ENCODE results near the gene TIE1.

The TIE1 gene

GRCh38 chr1:43331688-43332087 lies 30.9 kb downstream of the TIE1 start:
- Histone ChIP-seq H3K9ac (ENCODE audit: low read depth in 1 of 2, low read length in 2 of 2) (no peak overlapping the region), H3K27ac (ENCODE audit: low read depth in 2 of 2, low read length in 2 of 2) (no peak overlapping the region), H3K4me3 (ENCODE audit: low read length in 2 of 2) (no peak overlapping the region), H3K4me1 (ENCODE audit: control insufficient read depth in 2 of 2, insufficient read depth in 2 of 2, low read length in 2 of 2) (peaks cover 3 to 7% of the 10 kb centered on the region in 2 donors), H3K9me3 (ENCODE audit: control insufficient read depth in 2 of 2, low read length in 2 of 2) (no peaks in the 10 kb centered on the region), H3K27me3 (ENCODE audit: control insufficient read depth in 2 of 2, insufficient read depth in 2 of 2, low read length in 2 of 2) (no peaks in the 10 kb centered on the region), H3K36me3 (ENCODE audit: control insufficient read depth in 2 of 2, insufficient read depth in 2 of 2, low read length in 2 of 2) (no peaks in the 10 kb centered on the region)

GRCh38 chr1:43334453-43335205 lies 33.8 kb downstream of the TIE1 start:
- Histone ChIP-seq H3K9me3 (ENCODE audit: control insufficient read depth in 2 of 2, low read length in 2 of 2) (no peaks in the 10 kb centered on the region), H3K36me3 (ENCODE audit: control insufficient read depth in 2 of 2, insufficient read depth in 2 of 2, low read length in 2 of 2) (no peaks in the 10 kb centered on the region), H3K9ac (ENCODE audit: low read depth in 1 of 2, low read length in 2 of 2) (no peak overlapping the region), H3K4me1 (ENCODE audit: control insufficient read depth in 2 of 2, insufficient read depth in 2 of 2, low read length in 2 of 2) (peaks cover 3 to 7% of the 10 kb centered on the region in 2 donors), H3K27me3 (ENCODE audit: control insufficient read depth in 2 of 2, insufficient read depth in 2 of 2, low read length in 2 of 2) (no peaks in the 10 kb centered on the region), H3K27ac (ENCODE audit: low read depth in 2 of 2, low read length in 2 of 2) (no peak overlapping the region), H3K4me3 (ENCODE audit: low read length in 2 of 2) (no peak overlapping the region)

DNA sequence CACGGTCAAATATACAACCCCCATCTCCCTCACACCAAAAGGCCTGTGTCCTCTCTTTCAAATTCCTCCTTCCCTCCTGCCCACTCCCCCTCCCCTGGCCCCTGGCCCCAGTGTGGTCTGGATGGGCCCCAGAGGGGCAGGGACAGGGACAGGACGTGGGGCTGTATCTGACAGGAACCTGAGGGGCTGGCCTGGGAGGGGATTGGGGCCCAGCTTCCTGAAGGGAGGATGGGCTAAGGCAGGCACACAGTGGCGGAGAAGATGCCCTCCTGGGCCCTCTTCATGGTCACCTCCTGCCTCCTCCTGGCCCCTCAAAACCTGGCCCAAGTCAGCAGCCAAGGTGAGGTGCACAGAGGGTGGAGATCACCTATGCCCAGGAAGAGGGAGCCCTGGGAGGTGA lies 36.8 kb downstream of the TIE1 start, which contains the start of gene MPL:
TSS of gene MPL (plus strand) at position 231 of the 400 bp plus-strand sequence. CDS start at position 262, 31 bp downstream.
- H3K4me1 ChIP-seq (ENCODE audit: control insufficient read depth in 2 of 2, insufficient read depth in 2 of 2, low read length in 2 of 2) = no peaks in the 10 kb centered on the region
- H3K9me3 ChIP-seq (ENCODE audit: control insufficient read depth in 2 of 2, low read length in 2 of 2) = no peaks in the 10 kb centered on the region
- H3K27me3 ChIP-seq (ENCODE audit: control insufficient read depth in 2 of 2, insufficient read depth in 2 of 2, low read length in 2 of 2) = no peaks in the 10 kb centered on the region
- H3K36me3 ChIP-seq (ENCODE audit: control insufficient read depth in 2 of 2, insufficient read depth in 2 of 2, low read length in 2 of 2) = no peaks in the 10 kb centered on the region
- H3K4me3 ChIP-seq (ENCODE audit: low read length in 2 of 2) = no peak within 1 kb of the TSS
- no peak within 1 kb of the TSS for H3K27ac ChIP-seq (ENCODE audit: low read depth in 2 of 2, low read length in 2 of 2)
- no peak within 1 kb of the TSS for H3K9ac ChIP-seq (ENCODE audit: low read depth in 1 of 2, low read length in 2 of 2)

DNA sequence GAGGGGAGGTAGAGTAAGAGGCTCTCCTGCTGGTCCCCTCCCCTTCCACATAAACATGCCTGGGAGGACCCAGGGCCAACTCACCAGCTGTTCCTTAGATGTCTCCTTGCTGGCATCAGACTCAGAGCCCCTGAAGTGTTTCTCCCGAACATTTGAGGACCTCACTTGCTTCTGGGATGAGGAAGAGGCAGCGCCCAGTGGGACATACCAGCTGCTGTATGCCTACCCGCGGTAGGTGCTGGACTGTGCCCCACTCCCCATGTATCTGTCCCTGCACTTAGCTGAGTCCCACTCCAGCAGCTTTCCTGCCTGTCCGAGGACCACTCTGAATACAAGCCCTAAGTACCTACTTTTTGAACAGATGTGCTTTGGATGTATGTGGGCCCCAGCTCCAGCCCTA lies 37.2 kb downstream of the TIE1 start:
- Histone ChIP-seq H3K4me1 (ENCODE audit: control insufficient read depth in 2 of 2, insufficient read depth in 2 of 2, low read length in 2 of 2) (no peaks in the 10 kb centered on the region), H3K27me3 (ENCODE audit: control insufficient read depth in 2 of 2, insufficient read depth in 2 of 2, low read length in 2 of 2) (no peaks in the 10 kb centered on the region), H3K9ac (ENCODE audit: low read depth in 1 of 2, low read length in 2 of 2) (no peak overlapping the region), H3K9me3 (ENCODE audit: control insufficient read depth in 2 of 2, low read length in 2 of 2) (no peaks in the 10 kb centered on the region), H3K36me3 (ENCODE audit: control insufficient read depth in 2 of 2, insufficient read depth in 2 of 2, low read length in 2 of 2) (no peaks in the 10 kb centered on the region), H3K27ac (ENCODE audit: low read depth in 2 of 2, low read length in 2 of 2) (no peak overlapping the region), H3K4me3 (ENCODE audit: low read length in 2 of 2) (no peak overlapping the region)

DNA sequence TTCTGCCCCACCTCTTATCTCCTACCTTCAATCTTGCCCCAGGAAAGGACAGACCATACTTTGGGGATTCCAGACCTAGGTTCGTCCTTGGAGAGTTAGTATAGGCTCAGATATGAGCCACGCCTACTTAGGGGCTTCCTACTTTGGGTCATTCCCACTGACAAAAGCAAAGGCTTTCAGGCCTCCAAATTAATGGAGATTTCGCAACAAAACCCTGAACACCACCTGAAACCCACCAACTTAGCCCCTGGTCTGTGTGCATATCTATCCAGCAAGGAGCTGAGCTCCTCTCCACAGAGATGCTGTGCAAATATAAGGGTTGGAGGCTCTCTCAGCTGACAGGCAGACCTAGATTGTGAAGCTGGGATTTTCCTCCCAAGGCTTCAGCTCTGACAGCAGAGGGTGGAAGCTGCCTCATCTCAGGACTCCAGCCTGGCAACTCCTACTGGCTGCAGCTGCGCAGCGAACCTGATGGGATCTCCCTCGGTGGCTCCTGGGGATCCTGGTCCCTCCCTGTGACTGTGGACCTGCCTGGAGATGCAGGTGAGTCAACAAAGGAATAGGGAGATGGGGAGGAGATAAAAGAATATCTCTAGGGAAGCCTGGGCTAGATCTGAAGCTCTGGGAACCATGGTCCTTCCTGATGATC lies 38.9 kb downstream of the TIE1 start:
- Histone ChIP-seq H3K9me3 (ENCODE audit: control insufficient read depth in 2 of 2, low read length in 2 of 2) (no peaks in the 10 kb centered on the region), H3K27ac (ENCODE audit: low read depth in 2 of 2, low read length in 2 of 2) (no peak overlapping the region)

GRCh38 chr1:43340559-43340958 lies 39.8 kb downstream of the TIE1 start:
- Histone ChIP-seq H3K4me3 (ENCODE audit: low read length in 2 of 2) (no peak overlapping the region), H3K27ac (ENCODE audit: low read depth in 2 of 2, low read length in 2 of 2) (no peak overlapping the region)

More for the DNA sequence above, 38.9 kb downstream of the TIE1 start:
- peaks cover 0 to 6% of the 10 kb centered on the region in 2 donors for H3K4me1 ChIP-seq (ENCODE audit: control insufficient read depth in 2 of 2, insufficient read depth in 2 of 2, low read length in 2 of 2)
- no peaks in the 10 kb centered on the region for H3K36me3 ChIP-seq (ENCODE audit: control insufficient read depth in 2 of 2, insufficient read depth in 2 of 2, low read length in 2 of 2)
- no peaks in the 10 kb centered on the region for H3K27me3 ChIP-seq (ENCODE audit: control insufficient read depth in 2 of 2, insufficient read depth in 2 of 2, low read length in 2 of 2)
- H3K9ac ChIP-seq (ENCODE audit: low read depth in 1 of 2, low read length in 2 of 2) = no peak overlapping the region
- no peak overlapping the region for H3K4me3 ChIP-seq (ENCODE audit: low read length in 2 of 2)

GRCh38 chr1:43344267-43344850 lies 43.6 kb downstream of the TIE1 start:
- no peaks in the 10 kb centered on the region for H3K36me3 ChIP-seq (ENCODE audit: control insufficient read depth in 2 of 2, insufficient read depth in 2 of 2, low read length in 2 of 2)
- H3K4me3 ChIP-seq (ENCODE audit: low read length in 2 of 2) = no peak overlapping the region
- no peaks in the 10 kb centered on the region for H3K9me3 ChIP-seq (ENCODE audit: control insufficient read depth in 2 of 2, low read length in 2 of 2)
- no peak overlapping the region for H3K9ac ChIP-seq (ENCODE audit: low read depth in 1 of 2, low read length in 2 of 2)
- peak overlapping the region in 1 of 2 donors; percentile 56 for H3K27ac ChIP-seq (ENCODE audit: low read depth in 2 of 2, low read length in 2 of 2)
- H3K27me3 ChIP-seq (ENCODE audit: control insufficient read depth in 2 of 2, insufficient read depth in 2 of 2, low read length in 2 of 2) = no peaks in the 10 kb centered on the region
- H3K4me1 ChIP-seq (ENCODE audit: control insufficient read depth in 2 of 2, insufficient read depth in 2 of 2, low read length in 2 of 2) = peaks cover 11 to 23% of the 10 kb centered on the region in 2 donors

More at GRCh38 chr1:43340559-43340958, 39.8 kb downstream of the TIE1 start:
- H3K9me3 ChIP-seq (ENCODE audit: control insufficient read depth in 2 of 2, low read length in 2 of 2) = no peaks in the 10 kb centered on the region
- H3K9ac ChIP-seq (ENCODE audit: low read depth in 1 of 2, low read length in 2 of 2) = no peak overlapping the region
- H3K27me3 ChIP-seq (ENCODE audit: control insufficient read depth in 2 of 2, insufficient read depth in 2 of 2, low read length in 2 of 2) = no peaks in the 10 kb centered on the region
- H3K4me1 ChIP-seq (ENCODE audit: control insufficient read depth in 2 of 2, insufficient read depth in 2 of 2, low read length in 2 of 2) = peaks cover 0 to 10% of the 10 kb centered on the region in 2 donors
- no peaks in the 10 kb centered on the region for H3K36me3 ChIP-seq (ENCODE audit: control insufficient read depth in 2 of 2, insufficient read depth in 2 of 2, low read length in 2 of 2)

DNA sequence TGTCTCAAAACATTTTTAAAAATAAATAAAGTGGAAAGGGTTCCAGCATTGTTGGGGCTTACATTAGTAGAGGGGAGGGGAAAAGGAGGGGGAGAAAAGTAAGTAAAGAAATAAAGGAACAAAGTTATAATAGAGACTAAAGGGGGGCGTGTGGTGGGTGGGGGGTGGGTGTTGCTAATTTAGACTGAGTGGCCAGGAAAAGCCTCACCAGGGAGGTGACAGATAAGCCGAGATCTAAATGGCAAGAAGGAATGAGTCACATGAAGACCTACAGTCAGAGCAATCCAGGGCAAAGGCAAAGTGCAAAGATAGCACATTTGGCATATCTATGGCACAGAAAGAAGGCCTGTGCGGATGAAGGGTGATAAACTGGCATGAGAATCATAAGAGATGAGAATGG lies 44.3 kb downstream of the TIE1 start:
- no peak overlapping the region for H3K4me3 ChIP-seq (ENCODE audit: low read length in 2 of 2)
- peak overlapping the region; percentile 21 to 56 for H3K27ac ChIP-seq (ENCODE audit: low read depth in 2 of 2, low read length in 2 of 2)
- H3K9ac ChIP-seq (ENCODE audit: low read depth in 1 of 2, low read length in 2 of 2) = no peak overlapping the region
- H3K27me3 ChIP-seq (ENCODE audit: control insufficient read depth in 2 of 2, insufficient read depth in 2 of 2, low read length in 2 of 2) = no peaks in the 10 kb centered on the region
- no peaks in the 10 kb centered on the region for H3K9me3 ChIP-seq (ENCODE audit: control insufficient read depth in 2 of 2, low read length in 2 of 2)
- H3K36me3 ChIP-seq (ENCODE audit: control insufficient read depth in 2 of 2, insufficient read depth in 2 of 2, low read length in 2 of 2) = no peaks in the 10 kb centered on the region
- peaks cover 16 to 29% of the 10 kb centered on the region in 2 donors for H3K4me1 ChIP-seq (ENCODE audit: control insufficient read depth in 2 of 2, insufficient read depth in 2 of 2, low read length in 2 of 2)

- H3K27me3 ChIP-seq (ENCODE audit: control insufficient read depth in 2 of 2, insufficient read depth in 2 of 2, low read length in 2 of 2) = no peaks in the 10 kb centered on the region
- peaks cover 16 to 29% of the 10 kb centered on the region in 2 donors for H3K4me1 ChIP-seq (ENCODE audit: control insufficient read depth in 2 of 2, insufficient read depth in 2 of 2, low read length in 2 of 2)
- no peak overlapping the region for H3K27ac ChIP-seq (ENCODE audit: low read depth in 2 of 2, low read length in 2 of 2)
- H3K4me3 ChIP-seq (ENCODE audit: low read length in 2 of 2) = no peak overlapping the region
- no peaks in the 10 kb centered on the region for H3K36me3 ChIP-seq (ENCODE audit: control insufficient read depth in 2 of 2, insufficient read depth in 2 of 2, low read length in 2 of 2)
- no peaks in the 10 kb centered on the region for H3K9me3 ChIP-seq (ENCODE audit: control insufficient read depth in 2 of 2, low read length in 2 of 2)
- H3K9ac ChIP-seq (ENCODE audit: low read depth in 1 of 2, low read length in 2 of 2) = no peak overlapping the region
These were observed 45.9 kb downstream of the TIE1 start for GRCh38 chr1:43346636-43347035.

GRCh38 chr1:43348343-43348808 lies 47.6 kb downstream of the TIE1 start:
- Histone ChIP-seq H3K27ac (ENCODE audit: low read depth in 2 of 2, low read length in 2 of 2) (peak overlapping the region; percentile 99), H3K4me3 (ENCODE audit: low read length in 2 of 2) (peak overlapping the region; percentile 67 to 70), H3K4me1 (ENCODE audit: control insufficient read depth in 2 of 2, insufficient read depth in 2 of 2, low read length in 2 of 2) (peaks cover 16 to 29% of the 10 kb centered on the region in 2 donors), H3K9ac (ENCODE audit: low read depth in 1 of 2, low read length in 2 of 2) (peak overlapping the region; percentile 81 to 88), H3K27me3 (ENCODE audit: control insufficient read depth in 2 of 2, insufficient read depth in 2 of 2, low read length in 2 of 2) (no peaks in the 10 kb centered on the region), H3K36me3 (ENCODE audit: control insufficient read depth in 2 of 2, insufficient read depth in 2 of 2, low read length in 2 of 2) (no peaks in the 10 kb centered on the region), H3K9me3 (ENCODE audit: control insufficient read depth in 2 of 2, low read length in 2 of 2) (no peaks in the 10 kb centered on the region)

Data from mucosa of rectum (tissue), 2 donors.